ENCODE results near the gene TAPT1.

The TAPT1 gene

GRCh38 chr4:16253127-16253960, 27.1 kb upstream of the TAPT1 start:
- Mint-ChIP-seq H3K4me3 (no peak overlapping the region), H3K9me3 (no peaks in the 10 kb centered on the region), H3K4me1 (no peaks in the 10 kb centered on the region), H3K27me3 (ENCODE audit: low read depth) (no peaks in the 10 kb centered on the region), H3K36me3 (ENCODE audit: low read depth) (peaks cover 74% of the 10 kb centered on the region), H3K27ac (no peak overlapping the region)
- TF ChIP-seq, protein P1, sequence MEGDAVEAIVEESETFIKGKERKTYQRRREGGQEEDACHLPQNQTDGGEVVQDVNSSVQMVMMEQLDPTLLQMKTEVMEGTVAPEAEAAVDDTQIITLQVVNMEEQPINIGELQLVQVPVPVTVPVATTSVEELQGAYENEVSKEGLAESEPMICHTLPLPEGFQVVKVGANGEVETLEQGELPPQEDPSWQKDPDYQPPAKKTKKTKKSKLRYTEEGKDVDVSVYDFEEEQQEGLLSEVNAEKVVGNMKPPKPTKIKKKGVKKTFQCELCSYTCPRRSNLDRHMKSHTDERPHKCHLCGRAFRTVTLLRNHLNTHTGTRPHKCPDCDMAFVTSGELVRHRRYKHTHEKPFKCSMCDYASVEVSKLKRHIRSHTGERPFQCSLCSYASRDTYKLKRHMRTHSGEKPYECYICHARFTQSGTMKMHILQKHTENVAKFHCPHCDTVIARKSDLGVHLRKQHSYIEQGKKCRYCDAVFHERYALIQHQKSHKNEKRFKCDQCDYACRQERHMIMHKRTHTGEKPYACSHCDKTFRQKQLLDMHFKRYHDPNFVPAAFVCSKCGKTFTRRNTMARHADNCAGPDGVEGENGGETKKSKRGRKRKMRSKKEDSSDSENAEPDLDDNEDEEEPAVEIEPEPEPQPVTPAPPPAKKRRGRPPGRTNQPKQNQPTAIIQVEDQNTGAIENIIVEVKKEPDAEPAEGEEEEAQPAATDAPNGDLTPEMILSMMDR (IDR thresholded peaks at IDR 0.05; ENCODE audit: unreplicated experiment in 3 of 3) = no peak

DNA sequence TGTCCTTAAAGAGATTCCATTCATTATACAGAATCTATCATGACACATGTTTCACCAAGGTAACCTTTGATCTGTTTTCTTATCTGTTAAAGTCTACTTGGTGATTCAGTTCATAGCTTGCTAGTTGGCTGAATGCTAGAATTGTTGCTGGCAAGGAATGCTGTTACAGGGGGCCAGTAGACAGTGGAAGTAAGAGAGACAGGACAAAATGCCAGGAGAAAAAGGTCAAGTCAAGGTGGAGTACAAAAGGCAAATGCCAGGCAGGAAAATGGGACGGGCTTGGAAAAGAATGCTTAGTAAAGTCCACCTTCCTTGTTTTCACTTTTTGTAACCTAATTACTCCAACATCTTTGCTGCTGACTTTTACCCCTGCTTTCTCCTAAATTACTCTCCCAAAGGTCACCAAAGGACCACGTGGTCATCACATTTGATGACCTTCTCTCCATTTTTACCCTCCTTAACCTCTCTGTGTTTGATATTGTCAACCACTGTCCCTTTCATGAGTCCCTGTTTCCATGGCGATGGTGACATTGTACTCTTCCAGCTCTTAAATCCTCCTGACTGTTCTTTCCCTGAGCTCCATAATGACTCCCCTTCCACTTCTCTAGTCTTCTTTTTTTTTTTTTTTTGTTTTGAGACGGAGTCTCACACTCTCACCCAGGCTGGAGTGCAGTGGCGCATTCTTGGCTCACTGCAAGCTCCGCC, 24.5 kb upstream of the TAPT1 start:
- Mint-ChIP-seq H3K27ac (no peak overlapping the region), H3K4me1 (no peaks in the 10 kb centered on the region), H3K36me3 (ENCODE audit: low read depth) (peaks cover 71% of the 10 kb centered on the region), H3K4me3 (no peak overlapping the region), H3K27me3 (ENCODE audit: low read depth) (no peaks in the 10 kb centered on the region), H3K9me3 (no peaks in the 10 kb centered on the region)
- TF ChIP-seq, protein P1 (IDR thresholded peaks at IDR 0.05; ENCODE audit: unreplicated experiment in 3 of 3) = no peak

DNA sequence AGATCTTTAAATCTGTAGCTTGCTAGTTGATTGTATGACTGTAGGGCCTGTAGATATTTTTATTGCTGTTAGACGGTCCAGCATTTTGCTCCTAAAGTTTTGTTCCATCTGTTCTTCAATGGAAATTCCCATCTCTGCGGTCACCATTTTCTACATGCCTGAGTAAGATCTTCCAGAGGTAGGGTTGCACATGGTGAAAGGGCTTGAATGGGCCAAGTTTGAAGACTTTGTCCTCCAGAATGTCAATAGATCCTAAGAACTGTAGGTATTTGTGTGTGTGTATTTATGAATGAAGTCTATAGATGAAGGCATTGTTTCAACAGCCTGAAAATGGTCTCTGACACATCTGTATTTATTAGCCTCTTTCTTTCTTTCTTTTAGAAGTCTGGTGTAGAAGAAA, 22.3 kb upstream of the TAPT1 start:
- Mint-ChIP-seq H3K27ac (no peak overlapping the region), H3K36me3 (ENCODE audit: low read depth) (peaks cover 64% of the 10 kb centered on the region), H3K9me3 (no peaks in the 10 kb centered on the region), H3K4me1 (no peaks in the 10 kb centered on the region), H3K27me3 (ENCODE audit: low read depth) (no peaks in the 10 kb centered on the region), H3K4me3 (no peak overlapping the region)
- TF ChIP-seq, protein P1 (IDR thresholded peaks at IDR 0.05; ENCODE audit: unreplicated experiment in 3 of 3) = no peak

- H3K27ac Mint-ChIP-seq = no peak overlapping the region
- H3K9me3 Mint-ChIP-seq = no peaks in the 10 kb centered on the region
- H3K36me3 Mint-ChIP-seq (ENCODE audit: low read depth) = peaks cover 63% of the 10 kb centered on the region
- no peaks in the 10 kb centered on the region for H3K27me3 Mint-ChIP-seq (ENCODE audit: low read depth)
- H3K4me1 Mint-ChIP-seq = no peaks in the 10 kb centered on the region
- H3K4me3 Mint-ChIP-seq = no peak overlapping the region
- TF ChIP-seq, protein P1 (IDR thresholded peaks at IDR 0.05; ENCODE audit: unreplicated experiment in 3 of 3) = no peak
Measured at GRCh38 chr4:16245241-16245640, 19.0 kb upstream of the TAPT1 start.

DNA sequence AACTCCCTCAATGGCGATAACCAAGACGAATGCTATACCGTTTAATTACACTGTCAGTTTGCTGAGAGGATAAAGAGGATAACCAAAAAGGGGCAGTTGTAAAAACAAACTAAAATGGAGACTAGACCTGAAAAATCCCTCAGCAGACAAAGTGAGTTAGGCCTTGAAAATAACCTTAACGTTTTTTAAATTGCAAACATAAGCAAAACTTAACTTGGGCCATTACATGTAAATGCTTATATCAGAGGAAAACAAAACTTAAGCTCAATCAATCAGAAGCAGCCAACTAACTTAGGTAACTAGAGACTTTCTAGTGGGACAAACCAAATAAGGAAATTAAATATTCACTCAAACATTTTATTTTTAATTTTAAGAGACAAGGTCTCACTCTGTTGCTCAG, 17.0 kb upstream of the TAPT1 start:
- no peaks in the 10 kb centered on the region for H3K4me1 Mint-ChIP-seq
- H3K27ac Mint-ChIP-seq = no peak overlapping the region
- TF ChIP-seq, protein P1 (IDR thresholded peaks at IDR 0.05; ENCODE audit: unreplicated experiment in 3 of 3) = no peak
- no peak overlapping the region for H3K4me3 Mint-ChIP-seq
- H3K27me3 Mint-ChIP-seq (ENCODE audit: low read depth) = no peaks in the 10 kb centered on the region
- H3K9me3 Mint-ChIP-seq = no peaks in the 10 kb centered on the region
- peaks cover 53% of the 10 kb centered on the region for H3K36me3 Mint-ChIP-seq (ENCODE audit: low read depth)

Data from nephron (organoid).